BJ (cell line): Measurements from ENCODE around the gene GADL1. TPM values are rescaled to one million over a fixed set of nuclear protein-coding genes. Genes with fewer than 3 reads are reported as not detected.

Source experiments
- CTCF ChIA-PET: fragments of 350-600 bp; formaldehyde crosslinking; extraction: SDS; loops from one replicate; lab custom pipeline; 2021; ENCODE audit warnings: antibody characterized with exemption, inconsistent platforms; lab: Yijun Ruan, JAX
- POLR2A ChIA-PET: fragments of 300-600 bp; sonication (Branson Sonifier 250); formaldehyde crosslinking; extraction: SDS; loops from one replicate; lab custom pipeline; 2021; ENCODE audit warnings: antibody characterized with exemption; lab: Charles Lee
- DNase-seq: peaks from one replicate; pipeline ENCODE4 v3.0.0-alpha.2; 2011; ENCODE audit warnings: low read depth
- H3K27me3 ChIP-seq: 2 replicates; pipeline ENCODE4 v1.6.0; 2011; ENCODE audit warnings: low read length; ENCODE audit not compliant: control insufficient read depth, insufficient read depth
- H3K36me3 ChIP-seq: 2 replicates; pipeline ENCODE4 v1.5.1; 2011; ENCODE audit warnings: low read length; ENCODE audit not compliant: control insufficient read depth, insufficient read depth
- H3K4me3 ChIP-seq: 2 replicates; pipeline ENCODE4 v1.5.1; 2011; ENCODE audit warnings: low read depth, mild to moderate bottlenecking, control low read depth, low read length
- CTCF ChIP-seq: IDR thresholded peaks from 2 replicates; pipeline ENCODE4 v1.5.1; 2011; ENCODE audit warnings: low read depth, mild to moderate bottlenecking, control low read depth, inconsistent platforms, low read length, moderate library complexity; ENCODE audit not compliant: insufficient read depth
- polyA plus RNA-seq: library from polyadenylated mRNA; depleted of rRNA; stranded (reverse); fragments of >200 nt; gene quantifications from 2 replicates; pipeline ENCODE4 v1.2.3, GENCODE V29; 2011

Gene GADL1
- polyA plus RNA-seq, 1 experiment = not detected

GRCh38 chr3:30752970-30753369, 141.5 kb downstream of the GADL1 start:
- no peaks in the 10 kb centered on the region for H3K27me3 ChIP-seq
- no peak overlapping the region for H3K4me3 ChIP-seq
- POLR2A ChIA-PET = no interaction called here
- TF ChIP-seq CTCF = no peak
- DNase-seq = no peak
- CTCF ChIA-PET = interaction anchor here (2.2 to 3.7 kb wide), 2 partner anchors 711 to 740 kb away, joined by 12 to 29 read pairs; no protein-coding TSS in a partner anchor
- no peaks in the 10 kb centered on the region for H3K36me3 ChIP-seq

- Histone ChIP-seq H3K4me3 (no peak overlapping the region), H3K27me3 (no peaks in the 10 kb centered on the region), H3K36me3 (no peaks in the 10 kb centered on the region)
- no peak for DNase-seq
- CTCF ChIA-PET = interaction anchor here (1.4 to 3.7 kb wide), 5 partner anchors 30 to 742 kb away, joined by 5 to 29 read pairs (median 7); no protein-coding TSS in a partner anchor
- no peak for TF ChIP-seq CTCF
- POLR2A ChIA-PET = no interaction called here
Observed at GRCh38 chr3:30752491-30752890, 142.0 kb downstream of the GADL1 start.

GRCh38 chr3:30751610-30752299, 142.7 kb downstream of the GADL1 start:
- H3K36me3 ChIP-seq = no peaks in the 10 kb centered on the region
- ChIA-PET POLR2A (no interaction called here), CTCF (interaction anchor here (0.6 to 3.7 kb wide), 11 partner anchors 9 to 741 kb away, joined by 3 to 29 read pairs (median 5); no protein-coding TSS in a partner anchor)
- no peak overlapping the region for H3K4me3 ChIP-seq
- peak; percentile 49 for TF ChIP-seq CTCF
- DNase-seq = no peak
- no peaks in the 10 kb centered on the region for H3K27me3 ChIP-seq

GRCh38 chr3:30750967-30751366, 143.5 kb downstream of the GADL1 start:
- Histone ChIP-seq H3K36me3 (no peaks in the 10 kb centered on the region), H3K4me3 (no peak overlapping the region), H3K27me3 (no peaks in the 10 kb centered on the region)
- no peak for TF ChIP-seq CTCF
- CTCF ChIA-PET = interaction anchor here (1.1 to 3.7 kb wide), 9 partner anchors 9 to 740 kb away, joined by 3 to 29 read pairs (median 6); no protein-coding TSS in a partner anchor
- POLR2A ChIA-PET = no interaction called here
- no peak for DNase-seq

- CTCF ChIA-PET = interaction anchor here (0.6 to 1.1 kb wide), 4 partner anchors 17 to 708 kb away, joined by 3 to 5 read pairs (median 3); no protein-coding TSS in a partner anchor
Observed at GRCh38 chr3:30749230-30749629, 145.2 kb downstream of the GADL1 start.

More at GRCh38 chr3:30749230-30749629, 145.2 kb downstream of the GADL1 start:
- Histone ChIP-seq H3K4me3 (no peak overlapping the region), H3K27me3 (no peaks in the 10 kb centered on the region), H3K36me3 (no peaks in the 10 kb centered on the region)
- POLR2A ChIA-PET = no interaction called here
- DNase-seq = no peak
- no peak for TF ChIP-seq CTCF
